GM12801 (cell line): ENCODE results near the gene FAH.

Source experiments
- TF ChIP-seq, protein P1 (sequence below): IDR thresholded peaks from one replicate; pipeline ENCODE4 v1.5.1; 2011; ENCODE audit warnings: control low read depth; ENCODE audit not compliant: insufficient read length; ENCODE audit errors: extremely low read depth

Gene FAH

GRCh38 chr15:80167936-80168335 lies 15.1 kb downstream of the FAH start:
- TF ChIP-seq, protein P1, sequence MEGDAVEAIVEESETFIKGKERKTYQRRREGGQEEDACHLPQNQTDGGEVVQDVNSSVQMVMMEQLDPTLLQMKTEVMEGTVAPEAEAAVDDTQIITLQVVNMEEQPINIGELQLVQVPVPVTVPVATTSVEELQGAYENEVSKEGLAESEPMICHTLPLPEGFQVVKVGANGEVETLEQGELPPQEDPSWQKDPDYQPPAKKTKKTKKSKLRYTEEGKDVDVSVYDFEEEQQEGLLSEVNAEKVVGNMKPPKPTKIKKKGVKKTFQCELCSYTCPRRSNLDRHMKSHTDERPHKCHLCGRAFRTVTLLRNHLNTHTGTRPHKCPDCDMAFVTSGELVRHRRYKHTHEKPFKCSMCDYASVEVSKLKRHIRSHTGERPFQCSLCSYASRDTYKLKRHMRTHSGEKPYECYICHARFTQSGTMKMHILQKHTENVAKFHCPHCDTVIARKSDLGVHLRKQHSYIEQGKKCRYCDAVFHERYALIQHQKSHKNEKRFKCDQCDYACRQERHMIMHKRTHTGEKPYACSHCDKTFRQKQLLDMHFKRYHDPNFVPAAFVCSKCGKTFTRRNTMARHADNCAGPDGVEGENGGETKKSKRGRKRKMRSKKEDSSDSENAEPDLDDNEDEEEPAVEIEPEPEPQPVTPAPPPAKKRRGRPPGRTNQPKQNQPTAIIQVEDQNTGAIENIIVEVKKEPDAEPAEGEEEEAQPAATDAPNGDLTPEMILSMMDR, result no peak

DNA sequence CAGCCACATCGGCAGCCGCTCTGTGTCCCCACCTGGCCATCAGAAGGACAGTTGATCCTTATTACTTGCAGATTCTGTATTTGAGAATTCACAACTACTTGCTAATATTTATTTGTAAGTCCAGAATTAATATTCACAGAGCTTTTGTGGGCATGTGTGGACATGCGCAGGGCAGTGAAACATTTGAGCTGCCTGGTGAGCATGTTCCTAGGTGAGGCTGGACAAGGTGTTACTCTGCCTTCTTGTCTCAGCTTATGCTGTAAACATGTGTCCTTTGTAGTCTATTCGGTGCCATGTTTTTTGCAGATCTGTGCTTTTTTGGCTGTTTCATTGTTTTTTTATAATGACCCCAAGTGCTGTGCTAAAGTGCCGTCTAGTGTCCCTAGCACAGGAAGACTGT lies 15.6 kb downstream of the FAH start:
- TF ChIP-seq, protein P1, result no peak

DNA sequence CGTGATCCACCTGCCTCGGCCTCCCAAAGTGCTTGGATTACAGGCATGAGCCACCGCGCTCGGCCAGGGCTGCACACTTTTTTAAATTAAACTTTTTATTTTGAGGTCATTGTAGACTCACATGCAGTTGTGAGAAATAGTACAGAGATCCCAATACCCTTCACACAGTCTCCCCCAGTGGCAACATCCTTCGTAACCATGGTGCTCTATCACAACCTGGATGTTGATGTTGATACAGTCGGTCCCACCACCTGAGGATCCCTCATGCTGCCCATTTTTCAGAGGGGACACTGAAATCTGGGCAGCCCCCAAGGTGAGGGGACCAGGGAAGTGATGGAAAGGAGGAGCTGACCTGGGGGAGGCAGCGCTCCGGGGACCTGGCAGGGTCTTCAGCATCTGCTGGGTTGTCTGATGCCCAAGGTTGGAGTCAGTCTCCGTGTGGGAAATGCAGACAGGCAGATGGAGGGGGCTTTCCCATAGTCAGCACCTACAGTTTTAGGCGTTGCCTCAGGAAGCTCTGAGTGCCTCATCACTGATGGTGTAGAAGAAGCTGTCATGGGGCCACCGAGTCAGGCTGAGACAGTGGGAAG lies 17.1 kb downstream of the FAH start:
- TF ChIP-seq, protein P1, result no peak

- TF ChIP-seq, protein P1, result no peak
Measured at GRCh38 chr15:80170596-80170995, 17.8 kb downstream of the FAH start.

GRCh38 chr15:80171787-80172186 lies 19.0 kb downstream of the FAH start:
- TF ChIP-seq, protein P1, result no peak

- TF ChIP-seq, protein P1, result no peak
Measured at GRCh38 chr15:80172401-80172800, 19.6 kb downstream of the FAH start.

GRCh38 chr15:80173022-80173759 lies 20.4 kb downstream of the FAH start:
- TF ChIP-seq, protein P1, result no peak
